Limb (tissue), 2 donors: Measurements from ENCODE around the gene KLK1.

Source experiments
- DNase-seq, 2 donors: peaks; one replicate each; pipeline ENCODE4 v3.0.0-alpha.2; 2016; ENCODE audit errors: extremely low spot score in 2 of 2

Gene KLK1

DNA sequence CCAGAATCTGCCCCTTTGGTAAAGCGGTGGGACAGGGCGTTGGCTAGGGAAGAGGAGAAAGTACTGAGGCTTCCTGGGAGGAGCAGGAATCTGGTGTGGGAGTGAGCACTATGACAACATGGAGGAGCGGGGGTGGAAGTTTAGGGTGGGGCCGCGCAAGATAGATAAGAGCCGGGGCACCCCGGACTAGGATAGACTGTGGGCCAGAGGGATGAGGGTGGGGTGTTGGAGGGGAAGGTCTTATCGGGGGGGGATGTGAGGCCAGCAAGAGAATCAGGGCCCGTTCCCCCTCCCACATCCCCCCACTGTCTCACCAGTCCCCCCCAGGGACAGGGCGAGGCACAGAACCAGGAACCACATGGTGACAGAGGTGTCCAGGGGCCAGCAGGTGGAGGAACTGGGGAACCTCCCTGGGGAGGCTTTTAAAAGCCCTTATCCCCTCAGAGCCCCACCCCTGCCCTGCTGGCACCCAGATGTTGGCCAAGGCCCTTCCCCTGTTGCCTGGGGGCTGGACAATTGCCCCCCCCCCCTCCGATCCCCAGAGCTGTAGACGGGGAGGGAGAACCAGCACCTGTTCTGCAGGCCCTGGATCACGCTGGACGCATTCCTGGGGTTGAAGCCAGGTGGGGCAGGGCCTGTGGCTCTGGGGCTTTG lies at the start of gene KLK1:
Gene KLK1 (minus strand): TSS at position 399 of the 654 bp plus-strand sequence. CDS start 39 bp downstream, at position 360.
- DNase-seq: no peak

DNA sequence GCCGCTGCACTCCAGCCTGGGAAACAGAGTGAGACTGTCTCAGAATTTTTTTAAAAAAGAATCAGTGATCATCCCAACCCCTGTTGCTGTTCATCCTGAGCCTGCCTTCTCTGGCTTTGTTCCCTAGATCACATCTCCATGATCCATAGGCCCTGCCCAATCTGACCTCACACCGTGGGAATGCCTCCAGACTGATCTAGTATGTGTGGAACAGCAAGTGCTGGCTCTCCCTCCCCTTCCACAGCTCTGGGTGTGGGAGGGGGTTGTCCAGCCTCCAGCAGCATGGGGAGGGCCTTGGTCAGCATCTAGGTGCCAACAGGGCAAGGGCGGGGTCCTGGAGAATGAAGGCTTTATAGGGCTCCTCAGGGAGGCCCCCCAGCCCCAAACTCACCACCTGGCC lies 49.5 kb upstream of the KLK1 start, which contains the start of gene KLK2:
Gene KLK2 (plus strand): TSS at position 384 of the 400 bp plus-strand sequence. CDS start 35 bp downstream, outside the sequence.
- no peak for DNase-seq

DNA sequence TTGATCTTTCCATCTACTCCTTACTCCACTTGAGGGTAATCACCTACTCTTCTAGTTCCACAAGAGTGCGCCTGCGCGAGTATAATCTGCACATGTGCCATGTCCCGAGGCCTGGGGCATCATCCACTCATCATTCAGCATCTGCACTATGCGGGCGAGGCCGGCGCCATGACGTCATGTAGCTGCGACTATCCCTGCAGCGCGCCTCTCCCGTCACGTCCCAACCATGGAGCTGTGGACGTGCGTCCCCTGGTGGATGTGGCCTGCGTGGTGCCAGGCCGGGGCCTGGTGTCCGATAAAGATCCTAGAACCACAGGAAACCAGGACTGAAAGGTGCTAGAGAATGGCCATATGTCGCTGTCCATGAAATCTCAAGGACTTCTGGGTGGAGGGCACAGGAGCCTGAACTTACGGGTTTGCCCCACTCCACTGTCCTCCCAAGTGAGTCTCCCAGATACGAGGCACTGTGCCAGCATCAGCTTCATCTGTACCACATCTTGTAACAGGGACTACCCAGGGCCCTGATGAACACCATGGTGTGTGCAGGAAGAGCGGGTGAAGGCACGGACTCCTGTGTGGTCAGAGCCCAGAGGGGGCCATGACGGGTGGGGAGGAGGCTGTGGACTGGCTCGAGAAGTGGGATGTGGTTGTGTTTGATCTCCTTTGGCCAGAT lies 47.0 kb upstream of the KLK1 start:
- no peak for DNase-seq

GRCh38 chr19:50869479-50869878 lies 45.9 kb upstream of the KLK1 start:
- no peak for DNase-seq

GRCh38 chr19:50861496-50862286 lies 38.1 kb upstream of the KLK1 start:
- no peak for DNase-seq

DNA sequence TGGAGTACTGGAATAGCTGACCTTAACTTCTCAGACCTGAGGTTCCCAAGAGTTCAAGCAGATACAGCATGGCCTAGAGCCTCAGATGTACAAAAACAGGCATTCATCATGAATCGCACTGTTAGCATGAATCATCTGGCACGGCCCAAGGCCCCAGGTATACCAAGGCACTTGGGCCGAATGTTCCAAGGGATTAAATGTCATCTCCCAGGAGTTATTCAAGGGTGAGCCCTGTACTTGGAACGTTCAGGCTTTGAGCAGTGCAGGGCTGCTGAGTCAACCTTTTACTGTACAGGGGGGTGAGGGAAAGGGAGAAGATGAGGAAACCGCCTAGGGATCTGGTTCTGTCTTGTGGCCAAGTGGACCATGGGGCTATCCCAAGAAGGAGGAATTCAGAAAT lies 37.4 kb upstream of the KLK1 start:
- DNase-seq: no peak

GRCh38 chr19:50859849-50860248 lies 36.3 kb upstream of the KLK1 start:
- DNase-seq: no peak

- no peak for DNase-seq
Measured at GRCh38 chr19:50858886-50859285, 35.3 kb upstream of the KLK1 start.

- DNase-seq: no peak
Measured at GRCh38 chr19:50857366-50857765, 33.8 kb upstream of the KLK1 start.

GRCh38 chr19:50854636-50855410 lies 31.2 kb upstream of the KLK1 start, which contains the start of gene KLK3:
TSS of gene KLK3 (plus strand) at chr19:50854915. CDS start at chr19:50854956, 41 bp downstream.
- no peak for DNase-seq

GRCh38 chr19:50851620-50852019 lies 28.0 kb upstream of the KLK1 start:
- no peak for DNase-seq

GRCh38 chr19:50850738-50851137 lies 27.2 kb upstream of the KLK1 start:
- no peak for DNase-seq

DNA sequence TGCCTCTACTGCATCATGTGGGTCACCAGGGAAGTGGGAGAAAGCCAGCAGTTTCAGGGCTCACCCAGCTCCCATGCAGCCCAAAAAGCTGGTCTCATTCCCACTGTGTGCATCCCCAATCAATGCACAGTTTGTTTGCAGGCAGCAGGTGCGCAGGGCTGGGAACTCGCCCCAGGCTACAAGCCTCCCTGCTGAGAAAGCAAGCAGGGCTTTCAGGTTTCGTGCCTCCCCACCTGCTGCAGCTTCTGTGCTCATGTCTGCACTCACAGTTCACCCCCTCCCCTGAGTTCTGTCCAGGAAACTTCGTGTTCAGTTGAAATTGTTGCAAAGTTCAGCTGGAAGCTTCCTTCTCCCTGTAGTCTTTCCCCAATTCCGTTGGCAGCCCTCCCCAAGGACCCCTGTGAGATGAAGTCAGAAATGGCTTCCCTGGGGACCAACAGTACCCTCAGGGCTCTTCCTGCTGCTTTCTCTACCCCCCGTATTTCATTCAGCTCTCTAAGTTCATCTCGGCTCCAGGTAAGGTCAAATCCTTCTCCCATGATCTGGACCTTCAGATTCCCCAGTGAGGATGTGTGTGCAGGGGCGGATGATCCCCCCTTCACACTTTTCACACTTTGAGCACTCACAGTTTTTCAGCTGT lies 20.8 kb upstream of the KLK1 start:
- DNase-seq: no peak

- no peak for DNase-seq
Measured at GRCh38 chr19:50843701-50844221, 20.2 kb upstream of the KLK1 start.

DNA sequence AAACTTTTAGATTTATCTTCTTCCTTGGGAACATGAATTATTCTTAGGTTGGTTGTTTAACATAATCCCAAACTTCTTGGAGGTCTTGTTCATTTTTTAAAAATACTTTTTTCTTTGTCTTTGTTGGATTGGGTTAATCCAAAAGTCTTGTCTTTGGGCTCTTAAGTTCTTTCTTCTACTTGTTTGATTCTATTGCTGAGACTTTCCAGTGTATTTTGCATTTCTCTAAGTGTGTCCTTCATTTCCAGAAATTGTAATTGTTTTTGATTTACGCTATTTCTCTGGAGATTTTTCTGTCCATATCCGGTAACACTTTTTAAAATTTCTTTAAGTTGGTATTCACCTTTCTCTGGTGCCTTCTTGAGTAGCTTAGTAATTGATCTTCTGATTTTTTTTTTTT lies 19.6 kb upstream of the KLK1 start:
- DNase-seq: no peak

DNA sequence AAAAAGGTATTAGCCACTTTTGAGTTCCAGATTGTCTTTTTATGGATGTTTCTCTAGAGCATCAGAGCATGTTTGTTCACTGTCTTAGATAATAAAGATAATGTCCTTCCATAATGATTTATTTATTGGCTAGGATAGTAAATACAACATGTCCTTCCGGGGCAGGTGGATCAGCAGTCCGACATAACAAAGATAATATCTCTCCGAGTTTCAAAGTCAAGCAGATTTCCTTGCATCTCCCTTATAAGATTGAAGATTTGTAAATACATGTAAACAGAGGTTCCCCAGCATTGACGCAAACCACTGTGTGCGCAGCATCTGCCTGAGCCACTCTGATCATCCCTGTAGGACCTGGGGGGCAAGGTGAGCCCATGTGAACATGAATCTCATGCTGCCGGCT lies 18.5 kb upstream of the KLK1 start:
- no peak for DNase-seq

DNA sequence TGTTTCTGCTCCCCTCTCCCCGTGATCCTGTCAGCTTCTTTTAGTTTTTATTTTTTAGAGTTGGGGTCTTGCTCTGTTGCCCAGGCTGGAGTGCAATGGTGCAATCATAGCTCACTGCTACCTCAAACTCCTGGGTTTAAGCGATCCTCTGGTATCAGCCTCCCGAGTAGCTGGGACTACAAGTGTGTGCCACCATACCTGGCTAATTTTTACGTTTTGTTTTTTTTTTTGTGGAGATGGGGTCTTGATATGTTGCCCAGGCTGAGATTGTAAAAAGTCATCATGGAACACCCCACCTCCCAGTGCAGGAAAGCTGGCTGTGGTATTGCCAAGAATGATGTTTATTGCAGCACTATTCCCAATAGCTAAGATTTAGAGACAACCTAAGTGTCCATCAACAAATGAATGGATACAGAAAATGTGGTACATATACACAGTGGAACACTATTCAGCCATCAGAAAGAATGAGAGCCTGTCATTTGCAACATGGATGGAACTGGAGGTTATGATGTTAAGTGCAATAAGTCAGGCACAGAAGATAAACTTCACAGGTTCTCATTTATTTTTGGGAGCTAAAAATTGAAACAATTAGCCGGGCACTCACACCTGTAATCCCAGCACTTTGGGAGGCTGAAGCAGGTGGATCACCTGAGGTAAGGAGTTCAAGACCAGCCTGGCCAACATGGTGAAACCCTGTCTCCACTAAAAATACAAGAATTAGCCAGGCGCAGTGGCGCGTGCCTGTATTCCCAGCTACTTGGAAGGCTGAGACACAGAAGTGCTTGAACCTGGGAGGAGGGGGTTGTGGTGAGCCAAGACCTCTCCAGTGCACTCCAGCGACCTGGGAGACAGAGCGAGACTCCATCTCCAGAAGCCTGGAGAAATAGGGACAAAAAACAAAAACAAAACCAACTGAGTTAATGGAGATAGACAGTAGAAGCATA lies 16.4 kb upstream of the KLK1 start:
- DNase-seq: no peak

DNA sequence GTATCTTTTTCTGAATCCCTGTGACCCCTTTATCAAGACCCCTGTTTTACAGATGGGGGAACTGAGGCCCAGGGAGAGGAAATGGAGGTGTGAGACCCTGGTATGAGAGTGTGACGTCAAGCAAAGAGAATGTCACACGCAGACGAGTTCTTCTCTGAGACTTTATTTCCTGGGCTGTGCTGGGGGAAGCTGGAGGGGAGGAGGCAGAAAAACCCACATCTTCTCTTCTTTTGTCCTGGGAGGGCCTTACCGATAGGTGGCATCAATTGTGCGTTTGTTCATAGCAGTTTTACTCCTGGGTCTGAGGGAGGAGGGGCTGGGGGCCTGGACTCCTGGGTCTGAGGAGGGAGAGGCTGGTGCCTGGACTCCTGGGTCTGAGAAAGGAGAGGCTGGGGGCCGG lies 14.7 kb upstream of the KLK1 start:
- no peak for DNase-seq

GRCh38 chr19:50837300-50837699 lies 13.7 kb upstream of the KLK1 start:
- DNase-seq: no peak
